Measurements from ENCODE around the gene CMPK2.
"Not testable (repeated sequence)": the region's sequence is repeated elsewhere in the genome, so short reads cannot be mapped to it uniquely, and the experiment has no call there.

Gene CMPK2

DNA sequence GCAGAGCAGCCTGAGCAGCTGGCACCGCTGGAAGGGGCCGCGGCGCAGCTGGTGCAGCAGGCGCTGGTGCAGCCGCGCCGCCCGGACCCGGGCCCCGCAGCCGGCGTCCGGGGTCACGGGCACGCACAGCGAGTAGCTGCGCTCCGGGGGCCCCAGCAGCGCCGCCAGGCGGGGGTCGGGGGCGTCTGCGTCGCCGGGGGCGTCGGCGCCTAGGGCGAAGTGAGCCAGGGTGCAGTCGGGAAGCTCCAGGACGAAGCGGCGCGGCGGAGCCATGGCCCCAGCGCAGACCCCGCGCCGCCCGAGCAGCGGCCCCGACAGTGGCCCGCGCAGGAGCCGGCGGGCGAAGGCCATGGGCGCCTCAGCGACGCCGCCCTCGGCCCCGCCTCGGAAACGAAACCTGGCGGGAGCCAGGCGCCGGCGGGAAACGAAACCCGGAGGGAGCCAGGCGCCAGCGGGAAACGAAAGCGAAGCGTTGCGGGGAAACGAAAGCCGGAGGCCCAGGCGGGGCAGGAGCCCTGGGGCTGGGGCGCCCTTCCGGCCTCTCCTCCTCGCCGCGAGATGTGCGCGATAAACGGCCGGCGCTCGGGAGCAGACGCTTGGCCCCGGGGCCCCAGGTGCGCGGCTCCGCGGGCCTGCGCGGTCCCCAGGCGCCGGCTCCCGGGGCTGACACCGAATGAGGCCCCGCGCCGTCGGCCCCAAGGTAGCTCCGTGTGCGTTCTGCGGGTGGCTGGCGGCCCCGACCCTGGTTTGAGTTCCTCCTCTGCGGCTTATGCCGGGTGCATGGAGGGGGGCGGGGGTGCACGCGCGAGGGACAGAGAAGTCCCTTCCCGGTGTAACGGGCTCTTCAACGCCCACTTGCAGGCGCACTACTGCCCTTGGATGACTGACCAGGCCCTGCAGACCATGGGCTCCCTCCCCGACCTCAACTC is at the start of gene CMPK2:
CMPK2 (minus strand) TSS at position 562 of the 929 bp plus-strand sequence; CDS start at position 351, 211 bp downstream.
- Histone ChIP-seq H3K4me3 (peak within 1 kb of the TSS; percentile 62 to 93 (median 74)), H3K27ac (peak within 1 kb of the TSS; percentile 32 to 96 (median 79))

- no peak overlapping the region for H3K27ac ChIP-seq
- H3K4me3 ChIP-seq: no peak overlapping the region
Measured at GRCh38 chr2:6915399-6915798, 49.7 kb upstream of the CMPK2 start.

- Histone ChIP-seq H3K4me3 (no peak overlapping the region), H3K27ac (peak overlapping the region in 1 of 21 experiments; percentile 14)
Measured at GRCh38 chr2:6914828-6915227, 49.1 kb upstream of the CMPK2 start.

- H3K27ac ChIP-seq: peak overlapping the region in 2 of 21 experiments; percentile 15 to 21
- no peak overlapping the region for H3K4me3 ChIP-seq
Measured at GRCh38 chr2:6913415-6914157, 47.9 kb upstream of the CMPK2 start.

DNA sequence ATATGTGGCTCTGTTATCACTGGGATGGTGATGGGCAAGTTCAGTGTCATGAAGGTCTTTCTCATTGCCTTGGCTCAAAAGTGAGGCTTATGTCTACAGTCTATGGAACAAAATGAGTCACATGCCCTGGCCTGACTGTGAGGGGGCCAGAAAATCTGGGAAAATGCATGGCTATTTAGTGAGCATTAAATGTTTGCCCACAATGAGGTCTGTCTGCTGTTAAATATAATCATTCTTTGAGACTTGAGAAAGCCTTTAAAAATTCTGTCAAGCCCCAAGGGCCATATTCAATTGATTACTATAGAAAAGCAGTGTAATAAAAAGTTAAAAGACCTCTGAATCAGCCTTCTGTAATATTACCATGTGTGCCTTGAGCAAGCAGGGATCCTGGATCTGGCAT is 46.0 kb upstream of the CMPK2 start:
- Histone ChIP-seq H3K27ac (peak overlapping the region in 3 of 21 experiments; percentile 38 to 76 (median 56)), H3K4me3 (no peak overlapping the region)

DNA sequence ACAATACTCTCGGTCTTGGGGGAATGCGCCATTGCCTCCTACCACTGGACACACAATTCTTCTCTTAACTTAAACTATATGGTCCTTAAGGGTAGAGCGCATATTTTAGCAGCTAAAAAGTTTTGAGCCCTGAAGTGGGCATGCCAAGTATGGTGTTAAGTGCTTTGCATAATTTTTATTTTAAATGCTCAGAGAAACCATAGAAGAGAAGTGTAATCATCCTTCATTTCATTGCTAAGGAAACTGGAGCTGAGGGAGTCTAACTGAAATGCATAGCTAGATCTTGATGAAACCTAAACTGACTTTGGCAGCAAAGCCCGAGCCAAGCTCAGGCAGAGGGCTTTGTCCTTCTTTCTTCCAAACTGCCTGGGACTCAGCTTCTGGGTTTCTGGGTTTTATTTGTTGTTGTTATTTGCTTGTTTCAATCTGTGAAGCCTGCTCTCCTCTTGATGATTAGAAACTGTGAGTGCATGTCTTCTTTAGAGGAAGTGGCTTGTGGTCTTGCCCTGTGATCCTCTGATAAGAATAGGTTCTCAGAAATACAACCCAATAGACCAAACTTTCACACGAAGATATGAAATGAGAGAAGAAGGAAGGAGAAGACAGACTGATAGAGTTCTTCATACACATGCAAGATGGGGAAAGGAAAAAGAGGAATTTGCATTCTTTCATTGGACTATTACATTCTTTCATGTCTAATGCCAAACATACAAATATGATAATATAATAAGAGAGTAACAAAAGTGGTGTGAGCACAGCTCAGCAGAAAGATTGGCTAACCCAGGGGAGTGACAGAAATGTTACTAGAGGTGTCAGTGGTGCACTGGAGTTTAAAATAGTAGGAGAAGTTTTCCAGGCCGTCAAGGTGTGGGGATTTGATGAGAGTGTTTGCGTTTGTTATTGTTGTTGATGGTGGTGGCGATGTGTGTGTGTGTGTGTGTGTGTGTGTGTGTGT is 44.0 kb upstream of the CMPK2 start:
- H3K4me3 ChIP-seq: no peak overlapping the region
- H3K27ac ChIP-seq: peak overlapping the region in 5 of 21 experiments; percentile 38 to 76 (median 56)

- peak overlapping the region in 1 of 21 experiments; percentile 56 for H3K27ac ChIP-seq
- no peak overlapping the region for H3K4me3 ChIP-seq
Measured at GRCh38 chr2:6908291-6908690, 42.6 kb upstream of the CMPK2 start.

DNA sequence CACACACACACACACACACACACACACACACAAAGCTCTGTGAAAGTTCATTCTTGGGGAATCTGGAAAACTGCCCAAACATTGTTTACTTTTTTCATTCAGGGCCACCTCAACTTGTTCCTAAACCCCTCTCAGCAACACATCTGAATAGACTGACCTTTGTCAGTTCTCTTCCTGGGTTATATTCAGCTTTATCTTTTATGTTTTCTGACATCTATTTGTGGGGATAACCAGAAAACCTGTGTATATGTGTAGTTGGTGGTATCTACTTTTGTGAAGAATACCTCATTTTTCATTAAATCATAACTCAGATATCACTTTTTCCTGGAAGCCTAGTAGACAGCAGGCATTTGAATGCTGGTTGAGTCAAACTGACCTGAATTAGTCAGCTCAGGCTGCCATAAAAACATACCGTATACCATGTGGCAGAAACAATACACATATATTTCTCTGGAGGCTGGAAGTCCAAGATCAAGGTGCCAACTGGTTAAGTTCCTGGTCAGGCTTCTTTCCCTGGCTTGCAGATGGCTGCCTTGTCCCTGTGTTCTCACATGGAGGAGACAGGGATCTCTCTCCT is 40.5 kb upstream of the CMPK2 start:
- no peak overlapping the region for H3K27ac ChIP-seq
- no peak overlapping the region for H3K4me3 ChIP-seq

DNA sequence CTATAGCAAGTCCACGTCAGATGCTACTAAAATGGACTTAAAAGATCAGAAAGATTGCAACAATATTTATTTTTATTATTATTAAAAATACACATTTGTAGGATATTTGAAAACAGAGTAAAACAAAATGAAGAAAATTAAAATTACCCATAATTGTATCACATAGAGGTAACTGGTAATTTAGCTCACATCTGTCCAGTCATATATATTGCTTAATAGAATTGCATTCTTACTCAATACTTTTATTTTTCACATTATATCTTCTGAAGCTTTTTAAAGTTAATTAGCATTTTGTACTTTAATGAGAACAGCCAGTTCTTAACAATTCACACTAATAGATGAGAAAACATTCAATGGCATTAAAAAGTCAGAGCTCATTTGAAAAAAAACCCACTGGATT is 40.0 kb upstream of the CMPK2 start:
- Histone ChIP-seq H3K4me3 (no peak overlapping the region), H3K27ac (no peak overlapping the region)

DNA sequence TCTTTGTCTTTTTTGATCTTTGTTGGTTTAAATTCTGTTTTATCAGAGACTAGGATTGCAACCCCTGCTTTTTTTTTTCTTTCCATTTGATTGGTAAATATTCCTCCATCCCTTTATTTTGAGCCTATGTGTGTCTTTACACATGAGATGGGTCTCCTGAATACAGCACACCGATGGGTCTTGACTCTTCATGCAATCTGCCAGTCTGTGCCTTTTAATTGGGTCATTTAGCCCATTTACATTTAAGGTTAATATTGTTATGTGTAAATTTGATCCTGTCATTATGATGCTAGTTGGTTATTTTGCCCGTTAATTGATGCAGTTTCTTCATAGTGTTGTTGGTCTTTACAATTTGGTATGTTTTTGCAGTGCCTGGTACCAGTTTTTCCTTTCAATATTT is 36.9 kb upstream of the CMPK2 start:
- H3K4me3 ChIP-seq, H3K27ac ChIP-seq: not testable (repeated sequence)

DNA sequence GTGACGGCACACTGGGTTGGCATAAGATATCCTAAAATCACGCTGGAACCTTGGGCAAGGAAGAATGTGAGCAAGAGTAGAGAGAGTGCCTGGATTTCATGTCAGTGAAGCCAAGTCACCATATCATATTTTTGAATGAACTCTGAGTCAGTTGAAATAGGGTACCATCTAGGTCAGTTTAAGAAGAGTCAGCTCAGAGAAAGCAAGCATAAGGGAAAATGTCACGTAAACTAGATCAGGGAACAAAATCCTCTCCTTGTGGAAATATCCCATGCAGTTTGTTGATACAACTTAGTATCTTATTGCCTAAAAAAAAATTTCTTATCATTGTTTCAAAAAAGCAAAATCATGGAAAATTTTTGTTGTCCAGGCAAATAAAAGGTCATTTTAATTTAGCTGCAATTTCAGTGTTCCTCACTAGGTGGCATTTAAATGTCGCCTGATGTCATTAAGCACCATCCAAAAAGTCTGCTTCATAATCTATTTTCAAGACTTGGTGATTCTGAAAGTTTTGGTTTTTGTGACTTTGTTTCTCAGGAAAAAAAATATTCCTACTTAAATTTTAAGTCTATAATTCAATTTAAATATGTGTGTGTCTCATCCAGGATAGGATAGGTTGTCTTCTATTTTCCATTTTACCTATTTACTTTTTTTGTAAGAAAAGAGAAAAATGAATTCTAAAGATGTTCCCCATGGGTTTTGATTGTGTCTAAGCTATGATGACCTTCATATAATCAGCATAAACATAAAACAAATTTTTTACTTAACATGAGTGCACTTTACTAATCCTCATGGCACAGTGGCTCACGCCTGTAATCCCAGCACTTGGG is 31.4 kb upstream of the CMPK2 start:
- Histone ChIP-seq H3K4me3 (no peak overlapping the region), H3K27ac (no peak overlapping the region)

DNA sequence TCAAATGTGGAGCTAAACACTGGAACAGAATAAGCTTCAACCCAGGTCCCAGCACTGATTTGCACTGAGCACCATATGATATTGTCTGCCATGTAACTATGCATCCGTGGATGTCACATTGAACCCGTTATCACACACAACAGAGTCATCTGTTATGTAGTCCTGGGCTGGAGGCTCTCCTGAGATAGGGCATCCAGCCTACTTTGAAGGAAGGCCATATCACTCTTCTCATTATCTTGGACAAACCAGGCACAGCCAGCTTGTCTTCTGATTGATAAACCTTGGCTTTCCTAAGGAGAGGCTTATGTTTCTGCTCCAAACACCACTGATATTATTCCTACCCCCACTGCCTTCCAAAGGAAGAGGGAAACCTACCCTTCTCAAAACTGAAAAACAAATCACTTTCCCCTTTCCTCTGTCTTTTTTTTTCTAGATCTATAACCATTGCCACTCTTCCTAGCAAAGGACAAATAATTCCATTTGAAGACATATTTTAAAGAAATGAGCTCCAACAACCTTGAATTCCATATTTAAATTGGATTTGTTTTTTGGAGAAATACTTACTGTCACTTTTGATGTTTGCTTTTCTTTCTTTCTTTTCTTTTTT is 28.3 kb upstream of the CMPK2 start:
- Histone ChIP-seq H3K4me3 (no peak overlapping the region), H3K27ac (no peak overlapping the region)

- Histone ChIP-seq H3K4me3 (no peak overlapping the region), H3K27ac (no peak overlapping the region)
Measured at GRCh38 chr2:6888724-6889123, 23.0 kb upstream of the CMPK2 start.

- H3K27ac ChIP-seq: no peak overlapping the region
- no peak overlapping the region for H3K4me3 ChIP-seq
Measured at GRCh38 chr2:6887751-6888192, 22.1 kb upstream of the CMPK2 start.

DNA sequence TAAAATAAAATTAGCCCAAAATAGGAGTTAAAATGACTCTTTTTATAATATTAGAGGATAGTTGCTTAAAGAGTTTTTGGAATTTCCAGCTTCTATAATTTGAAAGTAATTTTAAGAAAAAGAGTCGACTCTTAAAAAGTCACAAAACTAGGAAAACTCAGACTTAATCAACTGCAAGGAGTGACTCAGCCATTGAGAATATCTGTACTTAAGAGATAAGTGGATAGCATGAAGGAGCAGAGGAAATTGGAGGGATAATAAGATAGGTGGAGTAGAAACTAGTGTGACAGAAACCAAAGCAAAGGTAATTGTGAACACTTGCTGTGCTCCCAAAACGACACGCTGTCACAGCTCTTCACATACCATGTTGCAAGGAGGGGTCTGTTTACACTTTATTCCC is 20.3 kb upstream of the CMPK2 start:
- no peak overlapping the region for H3K4me3 ChIP-seq
- H3K27ac ChIP-seq: no peak overlapping the region

GRCh38 chr2:6885551-6885950 is 19.8 kb upstream of the CMPK2 start:
- no peak overlapping the region for H3K4me3 ChIP-seq
- H3K27ac ChIP-seq: no peak overlapping the region

DNA sequence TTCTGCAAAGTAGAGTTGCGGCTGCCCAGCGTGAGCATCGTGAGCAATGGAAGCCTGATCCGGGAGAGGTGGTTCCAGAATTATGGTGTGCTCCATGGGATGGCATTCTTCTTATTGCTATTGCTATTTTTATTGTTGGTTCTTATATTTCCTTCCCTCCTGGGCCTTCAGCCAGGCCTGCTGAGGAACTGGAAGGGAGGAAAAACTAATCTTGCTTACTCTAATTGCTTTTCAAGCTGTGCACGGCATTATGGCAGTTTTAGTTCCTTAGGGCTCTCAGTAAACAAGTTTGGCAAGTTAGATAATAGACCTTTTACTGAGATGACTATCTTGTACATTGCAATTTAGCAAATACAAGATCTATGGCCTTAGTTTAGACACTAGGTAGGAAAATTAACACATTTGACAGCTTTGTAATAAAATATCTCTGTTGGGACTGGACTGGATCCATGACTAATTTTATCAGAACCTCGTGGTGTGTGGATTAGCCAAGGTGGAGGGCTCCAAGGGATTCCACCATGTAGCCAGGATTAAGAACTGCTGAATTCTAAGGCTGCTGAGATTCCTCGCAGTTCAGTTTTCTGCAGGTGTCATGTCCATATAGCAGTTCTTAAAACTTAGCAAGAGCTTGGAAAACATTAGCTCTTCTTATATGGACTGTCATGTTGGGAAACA is 17.9 kb upstream of the CMPK2 start:
- H3K27ac ChIP-seq: no peak overlapping the region
- H3K4me3 ChIP-seq: no peak overlapping the region
